Fibroblast of pulmonary artery (primary cell): ENCODE results near the gene PLEKHA8.
"Not testable (repeated sequence)": the region's sequence is repeated elsewhere in the genome, so short reads cannot be mapped to it uniquely, and the experiment has no call there.

Experiments
- DNase-seq: peaks from one replicate; pipeline ENCODE4 v3.0.0-alpha.2; 2010; ENCODE audit warnings: low read depth
- H3K4me3 ChIP-seq: replicated peaks from 2 replicates; pipeline ENCODE4 v1.5.1; 2011; ENCODE audit warnings: low read depth, mild to moderate bottlenecking, control low read depth, low read length, moderate library complexity
- TF ChIP-seq, protein P1 (sequence below): IDR thresholded peaks from 2 replicates; pipeline ENCODE4 v1.5.1; 2011; ENCODE audit warnings: mild to moderate bottlenecking, control low read depth, low read length, inconsistent platforms; ENCODE audit errors: missing control alignments

PLEKHA8 gene

DNA sequence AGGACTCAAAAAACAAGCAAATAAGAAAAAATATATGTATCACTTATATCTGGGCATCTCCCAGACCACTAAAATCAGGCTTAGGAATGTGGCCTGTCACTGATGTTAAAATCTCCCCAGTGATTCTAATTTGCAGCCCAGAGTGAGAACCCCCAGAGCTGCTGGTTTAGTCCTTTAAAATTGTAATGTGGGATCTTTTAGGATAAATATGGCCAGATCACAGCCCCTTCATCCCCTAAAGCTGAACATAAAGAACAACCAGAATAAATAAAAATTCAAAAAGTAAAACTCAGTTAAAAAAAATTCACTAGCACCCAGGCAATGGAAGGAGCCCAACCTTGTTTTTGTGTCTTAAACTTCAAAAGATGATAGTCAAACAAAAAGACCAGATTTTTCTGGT is 60.1 kb downstream of the PLEKHA8 start:
- DNase-seq, result no peak
- H3K4me3 ChIP-seq, result no peak overlapping the region
- TF ChIP-seq, protein P1, sequence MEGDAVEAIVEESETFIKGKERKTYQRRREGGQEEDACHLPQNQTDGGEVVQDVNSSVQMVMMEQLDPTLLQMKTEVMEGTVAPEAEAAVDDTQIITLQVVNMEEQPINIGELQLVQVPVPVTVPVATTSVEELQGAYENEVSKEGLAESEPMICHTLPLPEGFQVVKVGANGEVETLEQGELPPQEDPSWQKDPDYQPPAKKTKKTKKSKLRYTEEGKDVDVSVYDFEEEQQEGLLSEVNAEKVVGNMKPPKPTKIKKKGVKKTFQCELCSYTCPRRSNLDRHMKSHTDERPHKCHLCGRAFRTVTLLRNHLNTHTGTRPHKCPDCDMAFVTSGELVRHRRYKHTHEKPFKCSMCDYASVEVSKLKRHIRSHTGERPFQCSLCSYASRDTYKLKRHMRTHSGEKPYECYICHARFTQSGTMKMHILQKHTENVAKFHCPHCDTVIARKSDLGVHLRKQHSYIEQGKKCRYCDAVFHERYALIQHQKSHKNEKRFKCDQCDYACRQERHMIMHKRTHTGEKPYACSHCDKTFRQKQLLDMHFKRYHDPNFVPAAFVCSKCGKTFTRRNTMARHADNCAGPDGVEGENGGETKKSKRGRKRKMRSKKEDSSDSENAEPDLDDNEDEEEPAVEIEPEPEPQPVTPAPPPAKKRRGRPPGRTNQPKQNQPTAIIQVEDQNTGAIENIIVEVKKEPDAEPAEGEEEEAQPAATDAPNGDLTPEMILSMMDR, result no peak

DNA sequence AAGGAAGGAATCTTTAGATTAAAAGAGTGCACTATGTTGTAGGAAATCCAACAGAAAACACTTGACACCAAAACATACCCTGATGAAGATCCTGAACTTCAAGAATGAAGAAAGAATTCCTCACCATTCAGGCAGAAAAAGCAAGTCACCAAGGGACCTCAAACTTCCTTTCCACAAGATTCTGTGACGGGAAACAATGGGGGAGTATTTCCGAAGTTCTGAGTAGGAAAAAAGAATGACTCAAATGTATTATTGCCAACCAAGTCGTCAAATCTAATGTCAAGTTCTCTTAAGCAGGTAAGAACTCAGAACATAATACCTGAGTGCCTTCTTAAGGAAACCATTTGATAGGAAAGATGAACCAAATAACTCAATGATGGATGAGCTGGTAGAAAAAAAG is 61.9 kb downstream of the PLEKHA8 start:
- TF ChIP-seq, protein P1, result no peak
- peak; percentile 51 for DNase-seq
- H3K4me3 ChIP-seq, result no peak overlapping the region

DNA sequence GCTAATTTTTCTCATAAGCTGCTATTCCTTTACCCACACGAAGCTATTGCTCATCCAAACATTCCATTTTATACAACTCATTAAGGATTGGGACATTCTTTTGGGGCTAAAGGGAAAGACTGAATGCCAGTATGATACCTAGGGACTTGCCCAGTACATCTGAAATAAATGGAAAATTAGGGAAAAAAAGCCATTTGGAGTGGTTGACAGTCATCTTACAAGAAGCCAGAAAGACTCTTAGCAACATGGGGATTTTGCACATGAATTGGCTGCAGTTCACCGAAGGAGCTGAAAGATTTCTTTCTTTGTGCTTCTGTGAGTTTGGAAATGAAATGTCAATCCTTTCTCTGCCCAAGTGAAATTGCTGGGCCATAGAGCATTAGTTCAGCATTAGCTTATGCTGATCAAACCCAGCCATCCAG is 63.3 kb downstream of the PLEKHA8 start:
- peak; percentile 84 for DNase-seq
- no peak overlapping the region for H3K4me3 ChIP-seq
- TF ChIP-seq, protein P1, result no peak

DNA sequence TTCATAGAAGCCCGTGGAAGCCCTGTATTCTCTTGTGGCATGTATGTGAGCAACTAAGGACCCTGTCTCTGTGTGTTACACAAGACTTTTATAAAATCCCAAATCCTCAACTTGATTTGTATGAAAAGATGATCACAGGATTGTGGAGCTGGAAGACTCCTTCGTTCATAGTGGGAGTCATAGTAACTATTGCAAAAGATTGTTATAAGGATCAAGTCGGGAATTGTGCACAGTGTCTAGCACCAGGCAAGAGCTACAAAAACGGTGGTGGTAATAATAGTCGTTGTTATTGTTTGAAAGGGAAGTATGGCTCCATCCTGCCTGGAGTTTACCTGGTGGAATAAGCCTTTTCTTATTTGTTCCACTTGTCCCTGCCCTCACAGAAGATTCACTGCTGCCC is 63.8 kb downstream of the PLEKHA8 start:
- no peak for DNase-seq
- no peak overlapping the region for H3K4me3 ChIP-seq
- TF ChIP-seq, protein P1, result no peak

DNA sequence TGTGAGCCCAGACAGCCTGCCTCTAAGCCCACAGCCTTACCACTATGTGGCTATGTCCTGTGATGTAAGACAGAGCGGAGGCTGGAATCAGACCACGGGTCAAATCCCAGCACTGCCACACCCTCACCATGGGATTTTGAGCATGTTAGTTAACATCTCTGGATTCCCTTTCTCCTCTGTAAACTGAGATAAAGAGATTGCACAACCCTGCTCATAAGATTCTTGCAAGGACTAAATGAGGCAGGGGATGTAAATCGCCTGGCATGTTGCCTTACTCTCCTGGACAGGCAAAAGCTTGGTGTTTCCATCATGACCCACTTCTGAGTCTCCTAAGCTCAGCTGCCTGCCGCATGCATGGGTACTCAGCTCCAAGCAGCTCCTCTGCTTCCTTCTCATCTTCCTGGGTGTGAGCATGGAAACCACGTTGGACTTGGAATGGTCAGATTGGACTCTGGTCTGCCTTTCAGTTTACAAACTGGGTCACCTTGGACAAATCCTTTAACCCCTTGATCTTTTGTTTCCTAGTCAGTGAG is 65.3 kb downstream of the PLEKHA8 start:
- H3K4me3 ChIP-seq, result no peak overlapping the region
- peak; percentile 13 for DNase-seq
- TF ChIP-seq, protein P1, result no peak

DNA sequence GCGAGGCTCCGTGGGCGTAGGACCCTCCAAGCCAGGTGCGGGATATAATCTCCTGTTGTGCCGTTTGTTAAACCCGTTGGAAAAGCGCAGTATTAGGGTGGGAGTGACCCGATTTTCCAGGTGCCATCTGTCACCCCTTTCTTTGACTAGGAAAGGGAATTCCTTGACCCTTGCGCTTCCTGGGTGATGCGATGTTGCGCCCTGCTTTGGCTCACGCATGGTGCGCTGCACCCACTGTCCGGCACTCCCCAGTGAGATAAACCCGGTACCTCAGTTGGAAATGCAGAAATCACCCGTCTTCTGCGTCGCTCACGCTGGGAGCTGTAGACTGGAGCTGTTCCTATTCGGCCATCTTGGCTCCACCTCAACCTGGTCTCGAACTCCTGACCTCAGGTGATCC is 70.4 kb downstream of the PLEKHA8 start:
- not testable (repeated sequence) for H3K4me3 ChIP-seq, DNase-seq

DNA sequence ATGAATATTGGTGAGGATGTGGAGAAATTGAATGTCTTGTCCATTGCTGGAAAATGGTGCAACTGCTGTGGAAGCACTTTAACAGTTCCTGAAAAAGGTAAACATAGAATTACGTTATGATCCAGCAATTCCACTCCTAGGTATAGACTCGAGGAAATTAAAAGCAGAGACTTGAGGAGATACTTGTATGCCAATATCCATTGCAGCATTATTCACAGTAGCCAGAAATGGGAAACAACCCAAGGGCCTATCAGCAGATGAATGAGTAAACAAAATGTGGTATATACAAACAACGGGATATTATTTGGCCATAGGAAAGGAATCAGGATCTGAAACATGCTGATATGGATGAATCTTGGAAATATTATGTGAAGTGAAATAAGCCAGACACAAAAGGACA is 74.1 kb downstream of the PLEKHA8 start:
- TF ChIP-seq, protein P1, result no peak
- no peak overlapping the region for H3K4me3 ChIP-seq
- DNase-seq, result no peak

DNA sequence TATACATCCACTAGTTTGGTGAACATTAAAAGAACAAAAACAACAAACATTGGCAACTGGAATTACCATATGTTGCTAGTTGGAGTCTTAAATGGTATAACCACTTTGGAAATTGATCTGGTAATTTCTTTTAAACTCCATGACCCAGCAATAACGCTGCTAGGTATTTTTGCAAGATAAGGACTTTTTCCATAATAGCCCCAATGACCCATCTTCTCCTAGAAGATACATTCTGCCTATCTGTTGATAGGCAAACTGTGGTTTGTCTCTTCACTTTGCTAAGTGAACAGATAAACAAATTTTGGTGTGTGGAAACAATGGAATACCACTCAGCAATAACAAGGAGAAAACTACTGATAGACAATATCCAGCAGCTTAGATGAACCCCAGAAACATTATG is 75.9 kb downstream of the PLEKHA8 start:
- DNase-seq, result no peak
- TF ChIP-seq, protein P1, result no peak
- H3K4me3 ChIP-seq, result no peak overlapping the region
